Stimulated activated CD4-positive, alpha-beta T cell treated with anti-CD3 and anti-CD28 coated beads, TNF-alpha, amount 100 ng/mL, for 24 hours (primary cell): ENCODE measurements around the gene NIPAL1.

Source experiments
- DNase-seq, 3 experiments: peaks; one replicate each; pipeline ENCODE4 v3.0.0-alpha.2; 2020; ENCODE audit warnings: low read depth in 3 of 3

The NIPAL1 gene

DNA sequence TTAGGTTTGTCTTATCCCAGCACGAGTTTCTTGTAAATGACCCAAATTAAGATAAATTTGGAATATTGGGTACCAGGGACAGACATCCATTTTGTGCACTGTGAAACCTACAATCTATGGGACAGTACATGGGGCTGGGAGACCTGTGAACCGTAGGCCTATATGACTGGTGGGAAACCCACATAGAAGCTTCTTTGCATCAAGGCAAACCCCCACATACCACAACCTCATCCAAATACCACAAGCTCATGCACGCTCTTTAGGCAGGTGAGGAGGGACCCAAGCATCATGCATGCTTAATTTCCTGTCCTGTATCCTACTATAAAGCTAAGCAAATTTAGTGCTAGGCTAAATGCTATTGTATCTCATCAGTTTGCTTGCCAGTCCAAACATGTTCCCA, 47.8 kb downstream of the NIPAL1 start:
- no peak for DNase-seq

DNA sequence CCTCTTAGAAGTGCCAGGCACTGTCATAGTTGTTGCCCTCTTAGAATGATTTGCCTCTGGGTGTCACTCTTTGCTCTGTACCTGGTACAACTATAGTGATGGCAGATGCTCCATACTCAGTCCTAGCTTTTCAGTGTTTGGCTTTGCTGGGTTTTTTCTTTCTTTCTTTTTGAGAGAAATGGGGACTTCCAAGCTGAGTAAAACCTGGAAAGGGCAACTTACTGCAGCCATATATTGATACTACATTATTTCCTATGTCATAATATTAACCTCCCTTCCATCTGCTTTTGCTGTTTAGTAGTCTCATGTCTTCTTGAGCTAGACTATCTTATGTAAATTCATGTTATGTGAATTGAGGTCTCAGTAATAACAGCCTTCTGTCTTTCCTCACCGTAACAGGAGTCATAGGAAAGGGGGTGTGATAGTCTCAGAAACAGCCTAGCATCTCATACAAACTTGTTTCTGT, 49.0 kb downstream of the NIPAL1 start:
- no peak for DNase-seq

DNA sequence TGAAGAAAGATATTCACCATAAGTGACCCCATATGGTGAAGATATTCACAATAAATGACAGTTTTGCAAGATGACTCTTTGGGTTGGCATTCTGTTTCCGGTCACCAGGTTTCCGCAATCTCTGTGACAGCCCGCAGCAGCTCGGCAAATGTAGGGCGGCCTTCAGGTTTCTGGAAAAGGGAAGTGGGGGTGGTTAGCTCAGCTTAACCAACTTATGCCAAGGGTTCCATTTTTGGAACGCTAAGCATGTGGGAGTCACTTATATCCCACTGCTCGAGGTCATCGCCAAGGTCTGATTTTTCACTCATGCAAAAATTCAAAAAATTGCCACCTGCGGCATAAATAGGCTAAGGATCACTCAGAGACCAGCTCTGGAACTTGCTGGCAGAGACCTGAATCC, 51.0 kb downstream of the NIPAL1 start:
- no peak for DNase-seq

DNA sequence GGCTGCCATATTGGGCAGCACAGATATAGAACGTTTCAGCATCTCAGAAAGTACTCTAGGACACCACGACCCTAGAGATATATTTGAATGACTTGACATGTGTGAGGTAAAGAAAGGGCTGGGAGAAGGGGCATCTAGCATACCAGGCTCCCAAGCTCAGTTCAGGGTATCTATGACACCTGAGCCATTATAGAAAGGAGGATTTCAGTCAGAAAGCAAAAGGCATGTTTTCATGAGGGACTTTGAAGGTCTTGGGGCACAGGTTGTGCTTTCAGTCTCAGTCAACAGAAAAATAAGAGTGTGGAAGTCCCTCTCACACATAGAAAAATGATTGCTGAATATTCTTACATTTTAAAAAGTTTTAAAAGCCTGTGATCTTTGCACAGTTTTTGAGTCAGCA, 51.6 kb downstream of the NIPAL1 start:
- no peak for DNase-seq

DNA sequence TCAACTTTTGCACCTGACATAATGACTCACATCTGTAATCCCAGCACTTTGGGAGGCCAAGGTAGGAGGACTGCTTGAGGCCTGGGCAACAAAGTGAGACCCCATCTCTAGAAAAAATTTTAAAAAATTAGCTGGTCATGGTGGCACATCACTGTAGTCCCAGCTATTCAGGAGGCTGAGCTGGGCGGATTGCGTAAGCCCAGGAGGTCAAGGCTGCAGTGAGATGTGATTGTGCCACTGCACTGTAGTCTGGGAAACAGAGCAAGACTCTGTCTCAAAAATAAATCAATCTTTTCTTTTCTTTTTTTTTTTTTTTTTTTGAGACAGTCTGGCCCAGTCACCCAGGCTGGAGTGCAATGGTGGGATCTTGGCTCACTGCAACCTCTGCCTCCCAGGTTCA, 52.5 kb downstream of the NIPAL1 start:
- no peak for DNase-seq

DNA sequence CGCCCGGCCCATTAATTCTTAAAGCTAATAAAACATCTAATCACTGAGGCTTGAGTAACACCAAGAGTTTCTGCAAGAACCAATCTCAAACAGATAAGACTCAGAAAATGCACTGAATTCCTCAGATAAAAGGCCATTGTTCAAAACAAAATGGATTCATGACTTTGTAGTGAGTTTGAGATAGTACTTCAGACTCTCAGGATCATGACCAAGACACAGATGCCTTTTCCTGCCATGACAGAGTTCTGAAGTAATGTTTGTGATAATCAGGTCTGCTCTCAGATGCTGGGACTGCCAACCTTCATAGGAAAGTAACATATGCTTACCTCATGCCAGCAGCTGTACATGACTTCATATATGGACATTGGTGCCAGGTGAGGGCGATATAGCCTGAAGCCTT, 54.6 kb downstream of the NIPAL1 start:
- no peak for DNase-seq

DNA sequence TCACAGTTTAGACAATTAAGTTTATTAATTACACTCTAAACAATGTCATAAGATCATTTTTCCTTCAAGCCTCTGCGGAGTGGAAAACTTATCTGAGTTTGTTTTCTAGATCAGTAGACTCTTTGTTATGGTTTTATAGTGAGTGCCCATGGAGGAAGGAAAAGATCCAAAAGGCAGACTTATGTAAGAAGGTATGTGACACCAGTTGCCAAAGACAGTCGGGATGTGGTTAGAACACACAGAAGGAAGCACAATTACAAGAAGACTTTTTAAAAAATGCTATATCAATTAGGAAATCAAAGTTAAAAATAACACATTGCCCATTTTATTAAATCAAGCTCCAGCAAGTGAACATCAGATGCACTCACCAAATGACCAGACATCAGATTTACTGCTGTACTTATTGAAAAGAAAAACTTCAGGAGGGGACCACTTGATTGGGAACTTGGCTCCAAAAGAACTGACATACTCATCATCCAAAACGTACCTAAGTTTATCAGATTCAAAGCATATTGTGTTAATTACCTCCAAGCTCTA, 57.1 kb downstream of the NIPAL1 start:
- no peak for DNase-seq

DNA sequence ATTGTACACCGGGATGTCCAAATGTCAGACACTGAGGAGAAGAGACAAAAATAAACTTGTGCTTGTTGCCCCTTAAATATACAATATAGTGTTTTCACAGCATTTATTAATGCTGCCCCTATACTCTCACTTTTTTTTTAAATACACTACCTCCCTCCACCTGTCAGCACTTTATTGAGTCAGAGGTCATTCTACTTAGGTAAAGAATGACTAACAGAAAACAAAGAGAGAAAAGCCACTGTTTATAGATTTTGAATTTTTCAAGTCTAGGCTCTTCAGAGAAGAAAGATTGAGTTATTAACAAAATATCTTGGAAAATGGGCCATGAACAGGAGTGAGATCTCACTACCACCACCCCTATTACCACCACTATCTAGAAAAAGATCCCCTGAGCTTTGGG, 58.1 kb downstream of the NIPAL1 start:
- no peak for DNase-seq

DNA sequence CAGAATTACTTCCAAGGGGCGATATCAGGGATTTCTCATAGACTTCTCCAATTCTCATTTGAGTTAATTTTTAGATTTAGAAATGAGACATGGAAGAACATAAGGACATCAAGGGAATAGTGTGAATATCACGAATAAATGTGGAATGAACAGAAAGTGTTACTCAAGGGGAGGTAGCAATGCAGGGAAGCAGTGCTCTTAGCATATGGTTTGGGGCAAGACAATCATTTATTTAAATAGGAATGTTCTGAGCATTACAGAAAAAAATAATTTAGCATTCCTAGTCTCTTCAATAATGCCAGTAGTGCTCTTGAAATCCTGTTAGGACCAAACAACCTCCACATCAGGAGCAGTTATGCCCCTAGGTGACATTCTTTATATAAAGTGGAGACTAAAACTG, 61.9 kb downstream of the NIPAL1 start:
- no peak for DNase-seq

DNA sequence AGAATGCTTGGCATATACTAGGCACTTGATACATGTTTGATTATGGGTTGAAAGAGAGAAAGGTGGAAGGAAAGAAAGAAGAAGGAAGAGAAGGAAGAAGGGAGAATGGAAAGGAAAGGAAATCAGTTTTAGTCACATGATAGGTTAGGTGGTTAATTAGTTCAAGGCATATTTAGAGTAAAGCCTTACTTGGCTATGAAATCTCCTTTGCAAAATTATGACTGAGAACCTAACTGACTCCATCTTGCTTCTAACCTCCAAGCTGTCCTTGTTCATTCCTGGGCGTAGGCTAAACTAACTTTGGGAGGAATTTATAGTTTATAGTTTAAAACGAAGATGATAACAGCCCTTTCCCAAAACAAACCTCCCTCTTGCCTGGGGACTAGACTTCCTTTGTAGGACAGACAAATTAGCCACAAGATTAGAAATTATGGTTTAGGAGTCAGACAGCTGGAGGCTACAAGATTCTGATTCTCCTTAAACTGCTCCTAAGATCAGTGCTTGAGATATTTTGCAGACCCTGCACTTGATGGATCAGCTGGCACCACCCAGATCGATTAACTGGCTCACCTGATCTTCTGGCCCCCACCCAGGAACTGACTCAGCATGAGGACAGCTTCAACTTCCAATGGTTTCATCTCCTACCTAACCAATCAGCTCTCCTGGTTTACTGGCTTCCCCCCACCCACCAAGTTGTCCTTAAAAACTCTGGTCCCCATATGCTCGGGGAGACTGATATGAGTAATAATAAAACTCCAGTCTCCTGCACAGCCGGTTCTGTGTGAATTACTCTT, 62.5 kb downstream of the NIPAL1 start:
- DNase-seq, result no peak

DNA sequence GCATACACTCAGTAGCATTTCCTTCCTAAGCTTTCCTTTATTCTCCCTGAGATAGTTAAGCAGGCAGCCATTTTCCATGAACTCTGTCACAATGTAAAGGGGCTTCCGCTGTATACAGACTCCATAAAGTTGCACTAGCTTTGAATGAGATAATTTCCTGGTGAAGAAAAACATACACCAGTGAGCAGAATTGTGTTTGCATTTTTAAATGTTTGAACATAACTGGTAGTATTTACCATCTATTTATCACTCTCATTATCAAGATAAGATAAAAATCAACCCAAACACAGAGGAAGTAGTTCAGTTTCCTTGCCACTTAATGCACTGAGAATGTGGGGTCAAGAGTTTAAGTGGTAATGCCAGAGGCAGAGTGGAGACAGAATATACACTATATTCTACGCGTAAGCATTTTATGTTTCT, 63.4 kb downstream of the NIPAL1 start:
- no peak for DNase-seq

DNA sequence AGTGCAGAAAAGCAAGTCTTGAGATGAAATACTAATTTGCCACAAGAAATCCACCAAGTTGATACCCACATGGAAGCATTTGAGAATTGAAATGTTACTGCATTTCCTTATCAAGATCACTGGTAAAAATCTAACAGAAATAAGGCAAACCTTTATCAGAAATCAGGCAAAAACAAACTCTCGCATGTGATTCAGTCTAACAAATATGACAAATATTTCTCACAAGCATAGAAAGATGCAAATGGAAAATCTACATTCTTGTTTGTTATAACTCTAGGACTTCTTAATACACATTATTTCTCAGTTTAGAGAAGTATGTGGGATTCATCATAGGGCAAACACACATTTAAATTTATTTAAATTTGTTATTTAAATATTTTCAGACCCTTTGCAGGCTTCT, 64.6 kb downstream of the NIPAL1 start:
- DNase-seq, result no peak

DNA sequence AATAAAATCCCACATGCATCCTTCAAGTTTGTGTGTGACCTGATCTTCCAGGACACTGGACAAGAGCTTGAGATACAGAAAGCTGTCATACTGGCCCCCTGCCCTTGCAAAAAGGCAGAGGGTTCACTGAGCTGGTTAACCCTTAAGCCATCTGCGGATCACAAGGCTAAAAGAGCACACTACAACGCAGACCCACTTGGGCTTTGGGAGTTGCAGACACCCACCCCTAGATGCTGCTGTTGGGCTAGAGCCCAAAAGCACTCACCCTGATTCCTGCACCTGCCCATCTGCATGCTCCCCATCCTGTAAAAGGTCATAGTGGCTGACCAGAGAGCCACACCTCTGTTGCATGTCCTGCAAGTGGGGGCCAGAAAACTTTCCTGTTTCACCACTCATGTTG, 66.4 kb downstream of the NIPAL1 start:
- DNase-seq, result no peak

DNA sequence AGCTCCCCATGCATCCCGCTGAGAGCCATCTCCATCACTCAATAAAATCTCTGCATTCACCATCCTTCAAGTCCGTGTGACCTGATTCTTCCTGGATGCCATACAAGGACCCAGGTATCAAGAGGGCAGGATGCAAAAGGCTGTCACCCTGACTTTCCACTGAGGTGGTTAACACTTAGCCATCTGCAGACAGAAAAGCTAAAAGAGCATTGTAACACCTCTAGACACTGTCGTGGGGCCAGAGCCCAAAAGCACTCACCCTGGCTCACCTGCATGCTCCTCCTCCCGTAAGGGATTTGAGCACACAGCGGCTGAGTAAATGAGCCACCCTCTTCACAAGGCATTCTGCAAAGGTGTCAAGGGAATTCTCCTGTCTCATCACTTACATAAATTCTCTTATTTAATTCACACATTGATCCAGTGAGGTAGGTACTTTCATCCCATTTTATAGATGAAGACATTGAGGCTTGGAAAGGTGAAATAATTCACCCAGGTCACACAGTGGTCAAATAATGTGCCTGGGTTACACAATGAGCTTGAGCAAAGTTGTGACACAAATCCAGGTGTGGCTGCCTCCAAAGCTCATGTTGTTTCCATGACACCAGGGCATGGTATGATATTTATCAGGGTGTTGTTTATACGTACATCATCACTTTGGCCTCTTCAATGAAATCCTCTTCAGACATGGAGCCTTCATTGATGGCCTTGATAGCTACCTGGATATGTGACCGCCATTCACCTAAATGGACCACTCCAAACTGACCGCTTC, 69.4 kb downstream of the NIPAL1 start:
- no peak for DNase-seq
